Brain microvascular endothelial cell (primary cell): ENCODE data around the gene TRIM74.
"Not testable (repeated sequence)": the region's sequence is repeated elsewhere in the genome, so short reads cannot be mapped to it uniquely, and the experiment has no call there.

Source experiments
- DNase-seq: peaks from one replicate; pipeline ENCODE4 v3.0.0-alpha.2; 2020
- H3K27ac ChIP-seq: fragments of 250-450 bp; sonication (Bioruptor Pico); 2 replicates; pipeline ENCODE4 v1.5.1; 2020; ENCODE audit warnings: mild to moderate bottlenecking, moderate library complexity
- H3K27me3 ChIP-seq: fragments of 250-450 bp; sonication (Bioruptor Pico); replicated peaks from 2 replicates; pipeline ENCODE4 v1.5.1; 2020; ENCODE audit warnings: mild to moderate bottlenecking
- H3K36me3 ChIP-seq: fragments of 250-450 bp; sonication (Bioruptor Pico); replicated peaks from 2 replicates; pipeline ENCODE4 v1.5.1; 2020; ENCODE audit warnings: mild to moderate bottlenecking
- H3K4me3 ChIP-seq: 2 replicates; pipeline ENCODE4 v1.5.1; 2011; ENCODE audit warnings: low read depth, mild to moderate bottlenecking, control low read depth, low read length, moderate library complexity
- in situ Hi-C: cut with HindIII; loops from 2 replicates; pipeline ENCODE4 v1.10.0; 2017; ENCODE audit warnings: low sequenced_read_pairs, low pct_ligation_motif_present

The TRIM74 gene

GRCh38 chr7:72968980-72969516, at the start of gene TRIM74:
TRIM74 (minus strand) TSS chr7:72969466; CDS start chr7:72966157, 3,309 bp downstream.
- DNase-seq, H3K27me3 ChIP-seq, H3K4me3 ChIP-seq, in situ Hi-C loops, H3K27ac ChIP-seq, H3K36me3 ChIP-seq: not testable (repeated sequence)

- H3K36me3 ChIP-seq, DNase-seq, in situ Hi-C loops, H3K27ac ChIP-seq, H3K27me3 ChIP-seq: not testable (repeated sequence)
- H3K4me3 ChIP-seq: peak overlapping the region; percentile 39
These were observed 37.2 kb upstream of the TRIM74 start for GRCh38 chr7:73006491-73006890.

- in situ Hi-C loops, H3K27me3 ChIP-seq, H3K36me3 ChIP-seq: not testable (repeated sequence)
- peak; percentile 85 for DNase-seq
- H3K4me3 ChIP-seq: peak overlapping the region; percentile 65
- peak overlapping the region; percentile 86 for H3K27ac ChIP-seq
These were observed 36.6 kb upstream of the TRIM74 start for GRCh38 chr7:73005693-73006447.

- H3K27me3 ChIP-seq, H3K36me3 ChIP-seq, in situ Hi-C loops: not testable (repeated sequence)
- DNase-seq: peak; percentile 36
- Histone ChIP-seq H3K4me3 (peak overlapping the region; percentile 65), H3K27ac (peak overlapping the region; percentile 86)
These were observed 36.1 kb upstream of the TRIM74 start for GRCh38 chr7:73005356-73005692.

- H3K36me3 ChIP-seq, H3K27me3 ChIP-seq, H3K4me3 ChIP-seq, H3K27ac ChIP-seq, DNase-seq, in situ Hi-C loops: not testable (repeated sequence)
These were observed 28.7 kb upstream of the TRIM74 start for GRCh38 chr7:72997887-72998468.

- H3K27ac ChIP-seq, H3K36me3 ChIP-seq, H3K27me3 ChIP-seq, H3K4me3 ChIP-seq, in situ Hi-C loops: not testable (repeated sequence)
- DNase-seq: peak; percentile 36
These were observed 28.2 kb upstream of the TRIM74 start for GRCh38 chr7:72997447-72997846.

- H3K27ac ChIP-seq, H3K27me3 ChIP-seq, H3K4me3 ChIP-seq, H3K36me3 ChIP-seq, DNase-seq, in situ Hi-C loops: not testable (repeated sequence)
These were observed 26.2 kb upstream of the TRIM74 start for GRCh38 chr7:72995484-72995883.

- H3K27ac ChIP-seq, H3K27me3 ChIP-seq, H3K36me3 ChIP-seq, in situ Hi-C loops, DNase-seq, H3K4me3 ChIP-seq: not testable (repeated sequence)
These were observed 21.1 kb upstream of the TRIM74 start for GRCh38 chr7:72990146-72990913.

- H3K27me3 ChIP-seq, DNase-seq, H3K27ac ChIP-seq, in situ Hi-C loops, H3K36me3 ChIP-seq, H3K4me3 ChIP-seq: not testable (repeated sequence)
These were observed 12.8 kb upstream of the TRIM74 start for GRCh38 chr7:72982084-72982483.

GRCh38 chr7:72980382-72980781, 11.1 kb upstream of the TRIM74 start:
- H3K4me3 ChIP-seq, H3K36me3 ChIP-seq, H3K27me3 ChIP-seq, DNase-seq, in situ Hi-C loops, H3K27ac ChIP-seq: not testable (repeated sequence)

- in situ Hi-C loops, DNase-seq, H3K4me3 ChIP-seq, H3K27ac ChIP-seq, H3K36me3 ChIP-seq, H3K27me3 ChIP-seq: not testable (repeated sequence)
These were observed 7.2 kb upstream of the TRIM74 start for GRCh38 chr7:72976434-72976833.

- DNase-seq, in situ Hi-C loops, H3K27me3 ChIP-seq, H3K27ac ChIP-seq, H3K36me3 ChIP-seq, H3K4me3 ChIP-seq: not testable (repeated sequence)
These were observed 6.5 kb upstream of the TRIM74 start for GRCh38 chr7:72975656-72976286.

GRCh38 chr7:72974781-72975180, 5.5 kb upstream of the TRIM74 start:
- H3K27ac ChIP-seq, in situ Hi-C loops, H3K4me3 ChIP-seq, H3K27me3 ChIP-seq, H3K36me3 ChIP-seq, DNase-seq: not testable (repeated sequence)

- H3K4me3 ChIP-seq, H3K27me3 ChIP-seq, H3K36me3 ChIP-seq, H3K27ac ChIP-seq, in situ Hi-C loops, DNase-seq: not testable (repeated sequence)
These were observed 2.2 kb upstream of the TRIM74 start for GRCh38 chr7:72971505-72971904.
